PC-9 (cell line): Measurements from ENCODE around the gene CELF1. TPM values are rescaled to one million over a fixed set of nuclear protein-coding genes. Genes with fewer than 3 reads are reported as not detected.

ENCODE experiments used
- BruUV-seq: library from RNA; stranded (reverse); fragments of 400-500 nt; replicated peaks from 2 replicates; lab custom pipeline; 2021; lab: Mats Ljungman, UMichigan
- CTCF ChIA-PET: fragments of 300-600 bp; sonication (Branson Sonifier 250); formaldehyde crosslinking; loops from one replicate; lab custom pipeline; 2022; ENCODE audit warnings: antibody characterized with exemption; lab: Charles Lee
- POLR2A ChIA-PET: fragments of 300-600 bp; sonication (Branson Sonifier 250); formaldehyde crosslinking; loops from one replicate; lab custom pipeline; 2022; ENCODE audit warnings: antibody characterized with exemption; ENCODE audit not compliant: unreplicated experiment; lab: Charles Lee
- DNase-seq, 2 experiments: peaks; one replicate each; pipeline versions ENCODE4 v3.0.0 to v3.0.0-alpha.2; 2015 to 2022; ENCODE audit warnings: mixed read lengths in 1 of 2
- H2AFZ ChIP-seq: fragments of 200-600 bp; sonication (generic); 2 replicates; pipeline ENCODE4 v1.8.1; 2017; ENCODE audit warnings: antibody characterized with exemption
- H3F3A ChIP-seq: fragments of 200-600 bp; sonication (generic); 2 replicates; pipeline ENCODE4 v1.8.1; 2017; ENCODE audit warnings: antibody characterized with exemption, mild to moderate bottlenecking, low read depth; ENCODE audit not compliant: insufficient read depth
- H3K27ac ChIP-seq: fragments of 200-600 bp; sonication (generic); 2 replicates; pipeline ENCODE4 v1.6.1; 2016; ENCODE audit warnings: mixed run types
- H3K27me3 ChIP-seq: fragments of 200-600 bp; sonication (generic); 2 replicates; pipeline ENCODE4 v1.6.1; 2016; ENCODE audit warnings: low read depth, mixed run types; ENCODE audit not compliant: insufficient read depth
- H3K36me3 ChIP-seq: fragments of 200-600 bp; sonication (generic); 2 replicates; pipeline ENCODE4 v1.6.1; 2016; ENCODE audit warnings: low read depth, mixed run types
- H3K4me1 ChIP-seq: fragments of 200-600 bp; sonication (generic); replicated peaks from 2 replicates; pipeline ENCODE4 v1.6.1; 2016; ENCODE audit warnings: mixed run types; ENCODE audit not compliant: insufficient read depth
- H3K4me2 ChIP-seq: fragments of 200-600 bp; sonication (generic); 2 replicates; pipeline ENCODE4 v1.6.1; 2017; ENCODE audit warnings: mixed run types
- H3K4me3 ChIP-seq: fragments of 200-600 bp; sonication (generic); 2 replicates; pipeline ENCODE4 v1.6.1; 2016; ENCODE audit warnings: mixed run types
- H3K79me2 ChIP-seq: fragments of 200-600 bp; sonication (generic); 2 replicates; pipeline ENCODE4 v1.6.1; 2017; ENCODE audit warnings: low read depth, mixed run types
- H3K9me2 ChIP-seq: fragments of 200-600 bp; sonication (generic); 2 replicates; pipeline ENCODE4 v1.8.1; 2017; ENCODE audit warnings: mild to moderate bottlenecking; ENCODE audit not compliant: insufficient read depth
- H3K9me3 ChIP-seq: fragments of 200-600 bp; sonication (generic); 2 replicates; pipeline ENCODE4 v1.8.1; 2016; ENCODE audit warnings: low read depth; ENCODE audit not compliant: insufficient read depth
- H4K20me1 ChIP-seq: fragments of 200-600 bp; sonication (generic); 2 replicates; pipeline ENCODE4 v1.8.1; 2017; ENCODE audit not compliant: insufficient read depth
- EZH2 ChIP-seq: fragments of 200-600 bp; sonication (generic); IDR thresholded peaks from 2 replicates; pipeline ENCODE4 v1.8.0; 2017; ENCODE audit warnings: antibody characterized with exemption, low read depth
- intact Hi-C: fragments of 100-400 bp; cut with micrococcal nuclease; formaldehyde crosslinking; loops from one replicate; pipeline ENCODE4 v1.10.0; 2022; ENCODE audit not compliant: unreplicated experiment
- total RNA-seq: library from RNA; stranded (reverse); gene quantifications from 2 replicates; pipeline ENCODE4 v1.2.3, GENCODE V29; 2021
- TF ChIP-seq, protein P1 (sequence below): fragments of 200-600 bp; sonication (generic); conservative IDR thresholded peaks from 2 replicates; pipeline ENCODE4 v1.6.1; 2017; ENCODE audit warnings: mixed run types, antibody characterized with exemption, mild to moderate bottlenecking, moderate library complexity

Gene CELF1
- total RNA-seq, 1 experiment from 2014 or later: 165 TPM

DNA sequence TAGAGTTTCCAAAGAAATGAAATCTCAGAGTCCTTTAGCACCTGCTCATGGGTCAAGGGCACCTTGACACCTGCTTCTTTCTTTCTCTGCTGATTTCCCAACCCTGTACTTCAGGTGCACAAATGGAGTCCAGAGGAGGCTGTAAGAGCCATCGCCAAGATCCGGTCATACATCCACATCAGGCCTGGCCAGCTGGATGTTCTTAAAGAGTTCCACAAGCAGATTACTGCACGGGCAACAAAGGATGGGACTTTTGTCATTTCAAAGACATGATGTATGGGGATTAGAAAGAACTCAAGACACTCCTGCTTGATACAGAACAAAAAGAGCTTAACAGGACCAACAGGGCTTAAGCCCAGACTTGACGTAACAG lies 18.4 kb upstream of the CELF1 start:
- Histone ChIP-seq H3K27me3 (no peaks in the 10 kb centered on the region), H3K9me2 (no peaks in the 10 kb centered on the region), H3K4me2 (no peak overlapping the region), H3F3A (peaks cover 7% of the 10 kb centered on the region; the same call in 1 of the 2 replicates), H2AFZ (no peak overlapping the region), H3K36me3 (peaks cover 27% of the 10 kb centered on the region), H3K4me1 (peaks cover 9% of the 10 kb centered on the region), H3K79me2 (peaks cover 38% of the 10 kb centered on the region), H3K4me3 (no peak overlapping the region), H3K27ac (no peak overlapping the region), H4K20me1 (peaks cover 7% of the 10 kb centered on the region; the same call in 1 of the 2 replicates), H3K9me3 (no peaks in the 10 kb centered on the region)
- no peak for TF ChIP-seq EZH2
- TF ChIP-seq, protein P1, sequence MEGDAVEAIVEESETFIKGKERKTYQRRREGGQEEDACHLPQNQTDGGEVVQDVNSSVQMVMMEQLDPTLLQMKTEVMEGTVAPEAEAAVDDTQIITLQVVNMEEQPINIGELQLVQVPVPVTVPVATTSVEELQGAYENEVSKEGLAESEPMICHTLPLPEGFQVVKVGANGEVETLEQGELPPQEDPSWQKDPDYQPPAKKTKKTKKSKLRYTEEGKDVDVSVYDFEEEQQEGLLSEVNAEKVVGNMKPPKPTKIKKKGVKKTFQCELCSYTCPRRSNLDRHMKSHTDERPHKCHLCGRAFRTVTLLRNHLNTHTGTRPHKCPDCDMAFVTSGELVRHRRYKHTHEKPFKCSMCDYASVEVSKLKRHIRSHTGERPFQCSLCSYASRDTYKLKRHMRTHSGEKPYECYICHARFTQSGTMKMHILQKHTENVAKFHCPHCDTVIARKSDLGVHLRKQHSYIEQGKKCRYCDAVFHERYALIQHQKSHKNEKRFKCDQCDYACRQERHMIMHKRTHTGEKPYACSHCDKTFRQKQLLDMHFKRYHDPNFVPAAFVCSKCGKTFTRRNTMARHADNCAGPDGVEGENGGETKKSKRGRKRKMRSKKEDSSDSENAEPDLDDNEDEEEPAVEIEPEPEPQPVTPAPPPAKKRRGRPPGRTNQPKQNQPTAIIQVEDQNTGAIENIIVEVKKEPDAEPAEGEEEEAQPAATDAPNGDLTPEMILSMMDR: no peak
- CTCF ChIA-PET: no interaction called here
- BruUV-seq: no TSS peak
- POLR2A ChIA-PET: interaction anchor here (0.6 kb wide), 1 partner anchor 407 kb away, joined by 5 read pairs; no protein-coding TSS in a partner anchor
- DNase-seq: no peak
- intact Hi-C loops: no loop called here

DNA sequence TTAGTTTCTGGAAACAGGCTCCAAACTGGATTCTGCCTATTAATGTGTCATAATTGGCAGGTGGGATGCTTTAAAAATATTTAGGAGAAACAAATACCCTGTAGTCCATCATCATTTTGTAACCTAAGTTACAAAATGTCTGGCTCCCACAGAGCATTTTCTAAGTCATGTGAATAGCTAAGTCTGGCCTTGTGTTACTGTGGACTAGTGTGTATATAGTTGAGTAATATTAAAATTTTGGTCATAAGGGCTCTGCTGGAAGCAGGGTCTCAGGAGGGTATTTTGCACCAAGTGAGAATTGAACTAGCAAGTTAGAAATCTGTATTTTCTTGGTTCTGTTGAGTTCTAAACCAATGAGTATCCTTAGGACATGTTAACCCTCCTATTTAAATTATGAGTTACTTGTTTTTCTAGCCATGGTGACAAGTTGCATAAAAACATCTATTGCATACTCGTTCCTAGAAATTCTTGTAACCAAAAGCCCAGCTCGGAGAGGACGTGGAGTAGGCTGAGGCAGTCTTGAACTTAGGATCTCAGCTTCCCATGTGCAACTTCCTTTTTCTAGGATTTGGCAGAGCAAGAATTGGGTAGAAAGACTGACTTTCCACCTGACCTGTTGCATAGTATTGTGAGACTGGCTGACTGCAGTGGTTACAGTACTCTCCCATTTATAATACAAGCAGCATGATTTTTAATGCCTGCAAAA lies 17.9 kb upstream of the CELF1 start:
- ChIA-PET CTCF (no interaction called here), POLR2A (interaction anchor here (0.5 to 0.6 kb wide), 3 partner anchors 30 to 407 kb away, joined by 3 to 9 read pairs (median 5); partner anchors contain the start of gene DDB2)
- Histone ChIP-seq H3K9me2 (no peaks in the 10 kb centered on the region), H3K4me3 (no peak overlapping the region), H3K4me1 (peaks cover 9% of the 10 kb centered on the region), H3K4me2 (no peak overlapping the region), H2AFZ (no peak overlapping the region), H3K9me3 (no peaks in the 10 kb centered on the region), H3K79me2 (peaks cover 44% of the 10 kb centered on the region), H3K27me3 (no peaks in the 10 kb centered on the region), H3F3A (peaks cover 7% of the 10 kb centered on the region; the same call in 1 of the 2 replicates), H3K36me3 (peaks cover 27% of the 10 kb centered on the region), H4K20me1 (peaks cover 7% of the 10 kb centered on the region; the same call in 1 of the 2 replicates), H3K27ac (no peak overlapping the region)
- intact Hi-C loops: no loop called here
- no peak for DNase-seq
- BruUV-seq: no TSS peak
- TF ChIP-seq EZH2: no peak
- TF ChIP-seq, protein P1: no peak

DNA sequence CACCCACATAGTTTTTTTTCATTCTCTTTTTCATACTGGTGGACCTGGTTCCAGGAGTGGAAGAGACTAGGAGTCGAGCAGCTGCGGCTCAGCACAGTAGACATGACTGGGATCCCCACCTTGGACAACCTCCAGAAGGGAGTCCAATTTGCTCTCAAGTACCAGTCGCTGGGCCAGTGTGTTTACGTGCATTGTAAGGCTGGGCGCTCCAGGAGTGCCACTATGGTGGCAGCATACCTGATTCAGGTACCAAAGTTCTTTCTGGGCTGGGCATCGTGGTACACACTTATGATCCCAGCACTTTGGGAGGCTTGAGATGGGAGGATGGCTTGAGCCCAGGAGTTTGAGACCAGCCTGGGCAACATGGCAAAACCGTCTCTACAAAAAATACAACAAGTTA lies 16.7 kb upstream of the CELF1 start:
- H3K4me2 ChIP-seq: no peak overlapping the region
- no peak overlapping the region for H3K4me3 ChIP-seq
- intact Hi-C loops: loop anchor here (5.0 kb wide), 1 partner anchor 162 kb away; the partner anchor contains the start of gene SLC39A13
- ChIA-PET POLR2A (interaction anchor here (0.9 kb wide), 1 partner anchor 140 kb away, joined by 7 read pairs; no protein-coding TSS in a partner anchor), CTCF (interaction anchor here (0.6 kb wide), 1 partner anchor 220 kb away, joined by 4 read pairs; no protein-coding TSS in a partner anchor)
- no peaks in the 10 kb centered on the region for H3K9me3 ChIP-seq
- H3K36me3 ChIP-seq: peaks cover 27% of the 10 kb centered on the region
- H3K79me2 ChIP-seq: peaks cover 52% of the 10 kb centered on the region
- BruUV-seq: no TSS peak
- no peak overlapping the region for H3K27ac ChIP-seq
- TF ChIP-seq, protein P1: no peak
- TF ChIP-seq EZH2: no peak
- H3K4me1 ChIP-seq: peaks cover 9% of the 10 kb centered on the region
- no peak for DNase-seq
- peaks cover 7% of the 10 kb centered on the region; the same call in 1 of the 2 replicates for H3F3A ChIP-seq
- H4K20me1 ChIP-seq: peaks cover 7% of the 10 kb centered on the region; the same call in 1 of the 2 replicates
- no peak overlapping the region for H2AFZ ChIP-seq
- no peaks in the 10 kb centered on the region for H3K27me3 ChIP-seq
- H3K9me2 ChIP-seq: no peaks in the 10 kb centered on the region
